ENCODE data around the gene RAB31.

Gene RAB31

GRCh38 chr18:9738266-9738969 is 30.3 kb downstream of the RAB31 start:
- no peak for DNase-seq

DNA sequence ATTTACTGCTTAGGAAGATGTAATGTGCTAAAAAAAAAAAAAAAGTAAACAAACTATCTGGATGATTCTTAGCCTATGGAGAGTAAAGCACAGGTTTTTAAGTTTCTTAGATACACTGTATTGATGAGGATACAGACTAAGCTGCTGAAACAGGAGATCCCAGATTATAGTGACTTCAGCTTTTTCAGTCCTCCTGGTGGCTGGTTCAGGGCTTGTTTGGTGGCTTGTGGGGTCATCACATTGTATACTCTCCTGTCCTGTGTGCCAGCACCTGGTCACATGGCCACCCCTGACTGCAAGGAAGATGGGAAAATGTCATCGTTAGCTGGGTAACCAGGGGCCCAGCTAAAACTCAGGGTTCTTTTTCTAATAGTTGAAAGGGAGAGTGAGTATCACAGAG is 31.4 kb downstream of the RAB31 start:
- DNase-seq = no peak

DNA sequence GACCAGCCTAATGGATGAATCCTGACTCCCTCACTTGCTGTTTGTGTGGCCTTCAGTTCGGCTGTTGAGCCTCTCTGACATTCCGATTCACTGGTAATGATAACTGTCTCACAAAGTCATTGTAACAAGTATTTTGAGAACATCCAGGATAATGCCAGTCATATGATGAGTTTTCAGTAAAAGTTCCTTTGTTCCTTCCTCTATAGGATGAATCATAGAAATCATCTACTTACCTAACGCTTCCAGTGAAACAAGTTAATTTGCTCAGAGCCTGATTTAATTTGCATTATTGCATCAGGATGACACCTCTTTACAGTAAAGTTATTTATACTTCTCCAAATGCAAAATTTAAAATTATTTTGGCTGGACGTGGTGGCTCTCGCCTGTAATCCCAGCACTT is 32.0 kb downstream of the RAB31 start:
- no peak for DNase-seq

DNA sequence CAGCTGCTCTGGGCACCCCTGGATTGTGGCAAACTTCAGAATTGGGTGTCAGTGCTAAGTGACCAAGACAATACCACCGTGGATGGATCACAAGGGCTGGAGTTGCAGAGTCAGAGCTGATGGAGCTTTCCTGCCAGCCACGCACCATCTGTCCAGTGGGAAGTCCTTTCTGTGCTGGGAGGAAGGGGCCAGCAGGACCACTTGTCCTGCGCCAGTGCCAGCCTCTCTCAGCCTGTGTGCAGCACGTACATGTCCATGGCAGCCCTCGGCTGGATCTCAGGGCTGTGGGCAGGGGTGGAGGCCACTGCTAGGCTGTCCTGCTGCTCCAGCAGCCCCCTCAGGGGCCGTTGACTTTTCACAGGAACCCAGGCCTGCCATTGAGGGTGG is 33.3 kb downstream of the RAB31 start:
- no peak for DNase-seq

GRCh38 chr18:9741793-9742523 is 33.9 kb downstream of the RAB31 start:
- no peak for DNase-seq

DNA sequence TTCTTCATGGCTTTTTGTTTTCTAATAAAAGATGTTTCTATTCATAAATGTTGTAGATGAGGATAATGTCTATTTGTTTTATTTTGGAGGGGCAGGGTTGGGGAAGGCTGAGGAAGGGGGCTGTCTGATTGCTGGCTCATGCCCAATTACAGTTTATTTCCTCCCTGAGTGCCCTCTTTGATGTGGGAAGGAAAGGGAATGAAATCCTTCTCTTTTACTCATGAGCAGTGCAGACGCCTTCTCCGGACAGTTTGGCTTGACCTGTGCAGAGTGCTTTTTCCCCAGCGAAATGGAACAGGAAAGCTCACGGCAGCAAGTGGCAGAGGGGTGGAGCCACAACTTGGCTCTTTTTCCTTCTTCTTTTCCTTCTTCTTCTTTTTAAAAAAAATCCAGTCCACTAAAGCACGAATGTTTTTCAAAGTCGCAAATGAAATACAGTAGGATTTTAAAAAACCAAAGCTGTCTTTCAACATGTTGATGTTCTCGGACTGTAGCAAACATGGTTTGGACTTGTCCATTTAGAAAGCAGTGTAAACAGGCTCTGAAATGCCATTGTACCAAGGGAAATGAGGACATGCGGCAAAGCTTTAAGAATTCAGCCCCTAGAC is 34.5 kb downstream of the RAB31 start:
- no peak for DNase-seq

GRCh38 chr18:9743200-9744016 is 35.3 kb downstream of the RAB31 start:
- no peak for DNase-seq

- DNase-seq = no peak
Observed at GRCh38 chr18:9746958-9747357, 38.9 kb downstream of the RAB31 start.

GRCh38 chr18:9749611-9750010 is 41.5 kb downstream of the RAB31 start:
- no peak for DNase-seq

- DNase-seq = no peak
Observed at GRCh38 chr18:9750112-9750511, 42.0 kb downstream of the RAB31 start.

GRCh38 chr18:9750606-9751304 is 42.7 kb downstream of the RAB31 start:
- DNase-seq = no peak

- no peak for DNase-seq
Observed at GRCh38 chr18:9751371-9752031, 43.4 kb downstream of the RAB31 start.

DNA sequence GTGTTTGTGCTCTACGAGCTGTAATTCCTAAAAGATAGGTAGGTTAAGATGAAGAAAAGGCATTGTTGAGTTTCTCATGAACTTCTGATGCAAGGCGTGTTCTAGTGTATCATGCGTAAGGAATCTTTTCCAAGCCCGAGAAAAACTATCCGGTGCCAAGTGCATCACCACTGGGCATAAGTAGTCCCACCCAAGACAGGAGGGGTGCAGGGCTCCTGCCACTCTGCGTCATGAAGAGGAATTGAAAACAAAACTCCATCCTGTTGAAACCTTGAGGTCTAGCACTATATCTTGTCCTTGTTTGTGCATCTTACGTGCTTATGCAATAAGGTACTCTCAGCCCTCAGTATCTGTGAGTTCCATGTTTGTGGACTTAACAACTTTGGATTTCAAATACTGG is 45.7 kb downstream of the RAB31 start:
- no peak for DNase-seq

DNA sequence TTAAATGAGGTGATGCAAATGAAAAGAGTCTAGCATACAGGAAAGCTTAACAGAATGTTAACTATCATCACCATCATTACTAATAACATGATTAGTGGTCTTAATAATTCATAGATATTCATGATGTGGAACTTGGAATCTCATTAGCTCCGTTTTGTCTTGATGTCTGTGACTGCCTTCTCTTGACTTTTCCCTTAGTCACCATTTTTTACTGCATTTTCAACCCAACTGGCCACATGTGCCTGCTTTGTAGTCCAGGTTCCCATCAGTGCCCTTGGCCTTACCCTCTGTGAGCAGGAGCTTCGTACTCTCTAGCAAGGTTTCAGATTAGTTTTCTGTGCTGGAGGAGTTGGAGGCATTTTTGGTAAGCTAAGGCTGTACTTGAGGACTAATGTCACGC is 47.0 kb downstream of the RAB31 start:
- DNase-seq = no peak

DNA sequence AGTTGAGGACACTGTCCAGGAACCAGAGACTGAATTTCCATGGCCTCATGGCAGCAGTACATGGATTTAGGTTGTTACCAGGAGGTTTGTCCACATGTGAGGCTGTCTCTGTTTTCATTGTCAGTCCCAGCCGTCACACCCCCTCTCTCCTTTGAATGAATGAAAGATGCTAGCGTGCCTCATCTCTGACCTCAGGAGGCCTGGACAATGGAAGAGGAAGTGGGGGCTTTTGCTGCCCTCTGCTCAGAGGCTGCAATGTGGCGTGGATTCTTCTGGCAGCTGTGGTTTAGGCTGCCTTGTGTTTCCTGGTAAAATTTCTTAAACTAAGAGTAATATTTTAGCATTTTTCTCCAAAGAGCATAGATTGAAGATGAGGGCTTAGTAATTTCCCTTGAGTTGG is 47.5 kb downstream of the RAB31 start:
- no peak for DNase-seq

GRCh38 chr18:9756271-9756932 is 48.3 kb downstream of the RAB31 start:
- DNase-seq = no peak

DNA sequence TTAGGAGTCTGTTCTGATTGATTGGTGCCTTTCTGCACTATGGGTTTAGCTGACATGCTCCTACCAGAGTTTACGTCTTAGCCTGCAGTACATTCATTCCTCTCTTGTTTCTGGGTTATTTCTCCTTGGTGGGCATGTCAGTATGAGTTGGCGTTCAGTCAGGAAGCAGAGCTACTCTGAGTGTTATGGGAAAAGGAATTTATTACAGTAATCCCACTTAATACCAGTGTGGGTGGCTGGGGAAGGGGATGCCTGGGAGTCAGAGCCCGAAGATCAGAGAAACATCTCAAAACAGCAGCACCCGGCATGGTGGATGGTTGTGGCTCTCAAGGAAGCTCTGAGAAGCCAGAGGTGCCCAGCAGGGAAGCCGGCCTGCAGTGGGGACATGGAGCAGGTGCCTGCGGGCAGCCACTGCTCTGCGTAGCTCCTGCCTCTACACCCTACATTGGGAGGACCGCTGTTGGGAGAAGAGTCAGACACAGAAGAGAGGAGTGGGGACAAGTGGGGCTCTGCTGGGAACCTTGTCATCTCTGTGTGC is 48.9 kb downstream of the RAB31 start:
- no peak for DNase-seq

DNA sequence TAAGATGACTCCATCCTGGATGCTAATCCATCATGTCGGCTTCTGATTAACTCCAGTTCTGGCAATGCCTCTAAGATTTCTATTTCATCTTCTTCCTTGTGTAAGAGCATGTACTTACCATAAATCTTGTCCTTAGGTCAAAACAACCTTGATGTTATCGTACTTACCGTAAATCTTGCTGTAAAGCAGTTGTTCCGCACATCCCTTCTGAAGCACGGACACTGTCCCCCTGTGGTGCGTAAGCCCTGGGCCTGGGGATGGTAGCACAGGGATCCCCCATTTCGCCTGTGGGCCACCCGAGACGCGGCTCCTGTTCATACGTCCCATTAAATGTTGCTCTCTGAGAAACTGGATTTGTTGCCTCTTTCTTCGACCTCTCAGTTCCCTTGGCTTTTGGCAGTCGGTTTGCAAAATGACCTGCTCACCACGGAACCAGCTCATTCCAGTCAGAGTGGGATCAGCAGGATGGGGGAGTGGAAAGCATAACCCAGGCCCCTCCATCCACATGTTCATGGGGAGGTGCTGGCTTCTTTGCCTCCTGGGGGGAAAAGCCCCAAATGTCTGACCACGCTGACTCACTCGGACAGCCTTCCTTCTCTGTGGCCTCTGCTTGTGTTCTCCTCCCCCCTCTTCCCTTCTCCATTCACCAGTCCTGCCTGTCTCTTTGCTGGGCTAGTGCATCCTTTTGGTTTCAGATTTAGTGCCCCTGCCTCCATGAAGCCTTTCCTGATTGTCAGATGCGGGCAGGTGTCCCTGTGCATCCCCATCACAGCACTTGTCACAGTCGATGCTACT is 49.9 kb downstream of the RAB31 start:
- no peak for DNase-seq

DNA sequence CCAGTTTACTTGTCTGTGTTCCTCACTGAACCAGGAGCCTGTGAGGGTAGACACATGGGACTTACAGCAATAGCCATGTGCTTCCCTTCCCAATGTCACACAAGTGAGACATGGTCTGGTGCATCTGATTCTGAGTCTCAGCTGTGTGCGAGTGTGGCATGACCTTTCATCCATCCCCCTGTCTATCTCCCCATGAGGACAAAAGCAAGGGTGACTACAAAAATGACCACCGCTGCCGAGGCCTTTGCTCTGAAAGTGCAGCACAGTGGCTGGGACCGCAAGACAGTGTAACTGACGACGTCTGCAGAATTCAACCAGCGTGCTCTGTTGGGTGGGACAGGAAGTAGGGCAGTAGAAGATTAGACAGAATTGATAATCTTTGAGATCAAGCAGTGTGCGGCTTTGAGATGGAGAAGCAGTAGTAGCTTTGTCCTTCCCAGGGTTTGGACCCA is 50.5 kb downstream of the RAB31 start:
- DNase-seq = no peak

DNA sequence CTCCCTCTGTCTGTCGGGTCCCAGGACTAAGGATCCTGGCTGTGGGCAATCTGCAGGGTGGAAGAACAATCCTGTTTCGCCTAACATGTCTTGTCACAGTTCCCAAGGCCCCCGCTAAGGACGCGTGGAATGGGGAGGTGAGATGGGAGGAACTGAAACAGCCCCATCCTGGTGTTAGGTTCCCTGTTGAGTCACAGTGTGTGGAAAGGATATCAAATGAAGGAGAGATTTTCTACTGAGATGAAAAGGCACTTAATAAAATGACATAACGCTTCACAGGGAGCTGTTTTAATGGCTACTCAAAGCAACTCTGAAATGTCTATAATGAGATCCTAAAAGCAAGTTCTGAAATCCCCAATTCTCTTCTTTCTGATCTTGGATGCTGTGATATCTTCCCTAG is 52.5 kb downstream of the RAB31 start:
- no peak for DNase-seq

Data from NCI-H510A (cell line).